ENCODE measurements around the gene TLE3.

DNA sequence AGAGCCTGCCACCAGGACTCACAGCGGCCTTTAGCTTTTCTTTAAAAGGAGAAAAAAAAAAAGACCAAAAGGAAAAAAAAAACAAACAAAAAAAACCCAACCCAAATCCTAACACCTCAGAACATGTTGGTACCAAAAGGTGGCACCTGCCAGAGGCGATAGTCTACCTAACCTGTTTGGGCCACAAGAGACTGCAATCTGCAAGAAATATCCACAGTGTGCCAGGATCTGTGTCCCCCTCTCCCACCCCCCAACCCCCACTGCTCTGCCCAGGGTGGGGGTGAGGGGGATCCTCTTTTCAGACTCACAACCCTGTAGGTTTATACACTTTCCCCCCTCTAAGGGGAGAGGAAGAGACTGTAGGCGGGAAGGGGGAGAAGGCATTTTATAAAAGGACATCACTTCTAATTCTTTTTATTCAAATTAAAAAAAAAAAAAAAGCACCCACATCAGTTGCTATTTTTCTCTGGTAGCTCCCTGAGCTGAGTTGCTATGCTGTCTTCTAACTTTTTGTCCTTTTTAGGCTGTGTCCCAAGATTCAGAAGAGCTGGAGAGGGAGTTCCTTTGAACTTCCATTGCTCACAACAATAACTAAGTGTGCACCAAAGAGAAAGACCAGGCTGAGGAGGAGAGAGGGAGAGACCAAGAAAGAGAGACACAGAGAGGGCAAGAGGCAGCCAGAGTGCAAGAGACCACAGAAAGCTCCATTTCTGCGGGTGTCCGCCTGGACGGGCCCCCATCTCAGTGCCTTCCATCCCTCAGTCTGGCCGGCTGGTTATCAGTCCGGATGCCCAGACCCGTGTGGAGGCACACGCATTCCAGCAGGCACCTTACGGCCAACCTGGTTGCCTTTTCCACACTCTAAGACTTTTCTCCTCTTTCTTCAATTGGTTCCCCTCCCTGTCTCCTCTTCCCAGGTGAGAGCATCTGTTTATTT, 48.9 kb downstream of the TLE3 start:
- TF ChIP-seq, protein P1, sequence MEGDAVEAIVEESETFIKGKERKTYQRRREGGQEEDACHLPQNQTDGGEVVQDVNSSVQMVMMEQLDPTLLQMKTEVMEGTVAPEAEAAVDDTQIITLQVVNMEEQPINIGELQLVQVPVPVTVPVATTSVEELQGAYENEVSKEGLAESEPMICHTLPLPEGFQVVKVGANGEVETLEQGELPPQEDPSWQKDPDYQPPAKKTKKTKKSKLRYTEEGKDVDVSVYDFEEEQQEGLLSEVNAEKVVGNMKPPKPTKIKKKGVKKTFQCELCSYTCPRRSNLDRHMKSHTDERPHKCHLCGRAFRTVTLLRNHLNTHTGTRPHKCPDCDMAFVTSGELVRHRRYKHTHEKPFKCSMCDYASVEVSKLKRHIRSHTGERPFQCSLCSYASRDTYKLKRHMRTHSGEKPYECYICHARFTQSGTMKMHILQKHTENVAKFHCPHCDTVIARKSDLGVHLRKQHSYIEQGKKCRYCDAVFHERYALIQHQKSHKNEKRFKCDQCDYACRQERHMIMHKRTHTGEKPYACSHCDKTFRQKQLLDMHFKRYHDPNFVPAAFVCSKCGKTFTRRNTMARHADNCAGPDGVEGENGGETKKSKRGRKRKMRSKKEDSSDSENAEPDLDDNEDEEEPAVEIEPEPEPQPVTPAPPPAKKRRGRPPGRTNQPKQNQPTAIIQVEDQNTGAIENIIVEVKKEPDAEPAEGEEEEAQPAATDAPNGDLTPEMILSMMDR (conservative IDR thresholded peaks at IDR 0.05 in 1 of 2, IDR thresholded peaks at IDR 0.05 in 1 of 2; ENCODE audit: low read depth in 1 of 2, low read length in 2 of 2) = no peak
- TF ChIP-seq EZH2 (IDR thresholded peaks at IDR 0.05; ENCODE audit: low read length, missing control alignments) = no peak

All from fibroblast of lung (primary cell).